Measurements from ENCODE around the gene ZNF600.
"Not testable (repeated sequence)": the region's sequence is repeated elsewhere in the genome, so short reads cannot be mapped to it uniquely, and the experiment has no call there.

The ZNF600 gene

DNA sequence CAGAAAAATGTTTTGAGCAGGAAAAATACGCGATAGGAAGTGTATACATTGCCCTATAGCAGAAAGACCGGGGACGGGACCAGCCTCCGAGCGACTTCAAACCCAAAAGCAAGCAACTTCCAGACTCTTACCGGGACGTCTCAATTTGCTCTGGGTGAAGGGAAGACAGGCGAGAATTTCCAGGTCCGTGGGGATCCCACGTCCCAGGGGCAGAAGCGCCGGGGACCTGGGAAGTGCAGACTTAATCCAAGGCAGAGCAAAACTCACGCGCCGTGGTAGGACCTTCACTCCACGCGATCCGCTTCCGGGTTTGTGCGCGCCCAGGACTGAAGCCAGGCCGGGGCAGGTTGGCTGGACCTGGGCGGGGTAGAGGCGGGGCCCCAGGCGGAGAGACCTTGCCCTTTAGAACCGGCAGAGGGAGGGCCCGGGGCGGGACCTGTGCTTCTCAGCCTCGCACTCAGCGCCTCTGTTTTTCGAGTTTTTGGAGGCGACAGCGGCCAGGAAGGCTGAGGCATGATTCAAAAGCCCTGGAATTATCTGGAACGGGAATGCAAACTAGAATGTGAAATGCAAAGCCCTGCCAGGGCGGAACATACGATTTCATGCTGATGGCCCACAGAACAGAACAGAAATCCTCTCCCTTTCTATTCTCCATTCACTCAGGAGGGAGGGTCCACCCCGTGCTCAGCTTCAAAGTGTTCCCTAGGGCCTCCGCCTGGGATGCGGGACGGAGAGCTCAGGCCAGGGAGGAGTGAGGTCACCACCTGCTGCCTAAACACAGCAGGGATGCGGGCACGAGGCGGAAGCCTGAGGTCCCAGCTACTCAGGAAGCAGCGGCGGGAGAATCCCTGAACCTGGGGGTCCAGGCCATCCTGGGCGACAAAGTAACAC lies at the start of gene ZNF600:
Gene ZNF600 (minus strand): TSS at position 328 of the 891 bp plus-strand sequence. CDS start 7,903 bp downstream, outside the sequence.
- Mint-ChIP-seq H3K4me1 (ENCODE audit: low read depth) (peaks cover 18% of the 10 kb centered on the region), H3K36me3 (ENCODE audit: low read depth) (peaks cover 40% of the 10 kb centered on the region), H3K9me3 (peaks cover 56% of the 10 kb centered on the region), H3K27ac (peak within 1 kb of the TSS; percentile 75), H3K4me3 (peak within 1 kb of the TSS; percentile 78)
- not testable (repeated sequence) for H3K27me3 Mint-ChIP-seq (ENCODE audit: low read depth)
- DNase-seq (ENCODE audit: low spot score) = peak; percentile 58

DNA sequence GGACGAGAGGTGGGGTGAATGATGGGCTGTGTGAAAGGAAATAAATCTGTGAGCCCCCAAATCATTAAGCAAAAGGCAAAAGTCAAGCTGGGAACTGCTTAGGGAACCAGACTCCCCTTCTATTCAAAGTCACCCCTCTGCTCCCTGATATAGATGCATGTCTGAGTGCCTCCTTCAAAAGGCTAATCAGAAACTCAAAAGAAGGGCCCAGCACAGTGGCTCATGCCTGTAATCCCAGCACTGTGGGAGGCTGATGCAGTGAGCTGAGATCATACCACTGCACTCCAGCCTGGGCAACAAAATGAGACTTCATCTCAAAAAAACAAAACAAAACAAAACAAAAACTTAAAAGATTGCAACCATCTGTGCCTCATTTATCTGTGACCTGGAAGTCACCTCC lies 47.7 kb upstream of the ZNF600 start:
- H3K4me3 Mint-ChIP-seq = not testable (repeated sequence)

DNA sequence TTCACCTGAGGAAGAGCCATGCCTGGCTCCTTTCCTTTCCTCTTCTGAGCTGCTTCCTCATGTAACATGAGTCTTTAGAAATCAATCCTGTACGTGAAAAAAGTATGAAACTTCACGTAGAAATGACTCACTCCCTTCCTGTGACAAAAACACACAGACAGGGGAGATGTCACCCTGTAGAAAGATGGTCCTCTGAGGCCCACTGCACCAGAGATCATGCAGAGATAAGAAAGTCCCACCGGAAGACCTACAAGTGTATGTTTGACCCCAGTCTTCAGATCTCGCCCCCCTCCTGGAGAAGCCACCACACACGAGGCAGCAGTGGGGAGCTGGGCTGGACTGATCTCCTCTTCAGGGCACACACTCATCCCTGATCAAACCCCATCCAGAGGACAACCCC lies 47.0 kb upstream of the ZNF600 start:
- not testable (repeated sequence) for H3K4me3 Mint-ChIP-seq

More for the DNA sequence above, 47.7 kb upstream of the ZNF600 start:
- peaks cover 64% of the 10 kb centered on the region for H3K9me3 Mint-ChIP-seq
- not testable (repeated sequence) for H3K4me1 Mint-ChIP-seq (ENCODE audit: low read depth); H3K27me3 Mint-ChIP-seq (ENCODE audit: low read depth); DNase-seq (ENCODE audit: low spot score); H3K27ac Mint-ChIP-seq
- peaks cover 29% of the 10 kb centered on the region for H3K36me3 Mint-ChIP-seq (ENCODE audit: low read depth)

DNA sequence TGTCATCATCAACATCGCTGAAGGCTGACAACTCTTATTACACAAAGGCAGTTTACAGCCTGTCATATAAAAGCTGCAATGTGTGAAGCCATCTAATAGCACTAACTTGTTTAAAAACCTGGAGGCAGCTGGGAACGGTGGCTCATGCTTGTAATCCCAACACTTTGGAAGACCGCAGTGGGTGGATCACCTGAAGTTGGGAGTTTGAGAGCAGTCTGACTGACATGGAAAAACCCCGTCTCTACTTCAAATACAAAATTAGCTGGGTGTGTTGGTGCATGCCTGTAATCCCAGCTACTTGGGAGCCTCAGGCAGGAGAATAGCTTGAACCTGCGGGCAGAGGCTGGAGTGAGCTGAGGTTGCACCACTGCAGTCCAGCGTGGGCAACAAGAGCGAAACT lies 43.3 kb upstream of the ZNF600 start:
- H3K27me3 Mint-ChIP-seq (ENCODE audit: low read depth); DNase-seq (ENCODE audit: low spot score); H3K36me3 Mint-ChIP-seq (ENCODE audit: low read depth); H3K4me3 Mint-ChIP-seq; H3K27ac Mint-ChIP-seq; H3K4me1 Mint-ChIP-seq (ENCODE audit: low read depth): not testable (repeated sequence)
- peaks cover 39% of the 10 kb centered on the region for H3K9me3 Mint-ChIP-seq

More for the DNA sequence above, 47.0 kb upstream of the ZNF600 start:
- peaks cover 61% of the 10 kb centered on the region for H3K9me3 Mint-ChIP-seq
- not testable (repeated sequence) for H3K4me1 Mint-ChIP-seq (ENCODE audit: low read depth); H3K27me3 Mint-ChIP-seq (ENCODE audit: low read depth); DNase-seq (ENCODE audit: low spot score); H3K27ac Mint-ChIP-seq
- H3K36me3 Mint-ChIP-seq (ENCODE audit: low read depth) = peaks cover 25% of the 10 kb centered on the region

DNA sequence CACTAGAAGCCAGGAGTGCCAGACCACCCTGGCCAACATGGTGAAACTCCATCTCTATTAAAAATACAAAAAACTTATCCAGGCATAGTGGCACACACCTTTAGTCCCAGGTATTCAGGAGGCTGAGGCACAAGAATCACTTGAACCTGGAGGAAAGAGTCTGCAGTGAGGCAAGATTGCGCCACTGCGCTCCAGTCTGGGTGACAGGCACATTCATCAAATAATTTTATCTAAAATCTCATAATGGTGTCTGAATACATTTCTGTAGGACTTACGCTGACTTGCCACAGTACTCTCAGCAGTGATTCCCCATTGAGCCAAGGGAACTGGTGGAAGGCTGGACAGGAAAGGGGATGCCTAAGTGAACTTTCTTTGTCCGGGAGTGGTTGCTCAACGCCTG lies 39.2 kb upstream of the ZNF600 start:
- no peak for DNase-seq (ENCODE audit: low spot score)
- H3K9me3 Mint-ChIP-seq = peaks cover 30% of the 10 kb centered on the region
- peaks cover 2% of the 10 kb centered on the region for H3K4me1 Mint-ChIP-seq (ENCODE audit: low read depth)
- H3K36me3 Mint-ChIP-seq (ENCODE audit: low read depth) = peaks cover 10% of the 10 kb centered on the region
- no peak overlapping the region for H3K27ac Mint-ChIP-seq
- H3K27me3 Mint-ChIP-seq (ENCODE audit: low read depth) = no peaks in the 10 kb centered on the region
- H3K4me3 Mint-ChIP-seq = no peak overlapping the region

DNA sequence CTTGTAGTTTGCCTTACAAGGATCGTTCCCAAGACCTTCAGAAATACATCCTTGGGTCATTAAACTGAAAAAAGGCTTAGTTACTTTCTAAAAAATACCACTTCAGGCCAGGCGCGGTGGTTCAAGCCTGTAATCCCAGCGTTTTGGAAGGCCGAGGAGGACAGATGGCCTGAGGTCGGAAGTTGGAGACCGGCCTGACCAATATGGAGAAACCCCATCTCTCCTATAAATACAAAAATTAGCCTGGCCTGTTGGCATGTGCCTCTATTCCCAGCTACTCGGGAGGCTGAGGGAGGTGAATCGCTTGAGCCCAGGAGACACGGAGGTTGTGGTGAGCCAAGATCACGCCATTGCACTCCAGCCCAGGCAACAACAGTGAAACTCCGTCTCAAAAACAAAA lies 37.1 kb upstream of the ZNF600 start:
- no peak overlapping the region for H3K27ac Mint-ChIP-seq
- H3K4me3 Mint-ChIP-seq = no peak overlapping the region
- H3K4me1 Mint-ChIP-seq (ENCODE audit: low read depth) = peaks cover 8% of the 10 kb centered on the region
- no peaks in the 10 kb centered on the region for H3K27me3 Mint-ChIP-seq (ENCODE audit: low read depth)
- no peak for DNase-seq (ENCODE audit: low spot score)
- peaks cover 23% of the 10 kb centered on the region for H3K36me3 Mint-ChIP-seq (ENCODE audit: low read depth)
- peaks cover 32% of the 10 kb centered on the region for H3K9me3 Mint-ChIP-seq

DNA sequence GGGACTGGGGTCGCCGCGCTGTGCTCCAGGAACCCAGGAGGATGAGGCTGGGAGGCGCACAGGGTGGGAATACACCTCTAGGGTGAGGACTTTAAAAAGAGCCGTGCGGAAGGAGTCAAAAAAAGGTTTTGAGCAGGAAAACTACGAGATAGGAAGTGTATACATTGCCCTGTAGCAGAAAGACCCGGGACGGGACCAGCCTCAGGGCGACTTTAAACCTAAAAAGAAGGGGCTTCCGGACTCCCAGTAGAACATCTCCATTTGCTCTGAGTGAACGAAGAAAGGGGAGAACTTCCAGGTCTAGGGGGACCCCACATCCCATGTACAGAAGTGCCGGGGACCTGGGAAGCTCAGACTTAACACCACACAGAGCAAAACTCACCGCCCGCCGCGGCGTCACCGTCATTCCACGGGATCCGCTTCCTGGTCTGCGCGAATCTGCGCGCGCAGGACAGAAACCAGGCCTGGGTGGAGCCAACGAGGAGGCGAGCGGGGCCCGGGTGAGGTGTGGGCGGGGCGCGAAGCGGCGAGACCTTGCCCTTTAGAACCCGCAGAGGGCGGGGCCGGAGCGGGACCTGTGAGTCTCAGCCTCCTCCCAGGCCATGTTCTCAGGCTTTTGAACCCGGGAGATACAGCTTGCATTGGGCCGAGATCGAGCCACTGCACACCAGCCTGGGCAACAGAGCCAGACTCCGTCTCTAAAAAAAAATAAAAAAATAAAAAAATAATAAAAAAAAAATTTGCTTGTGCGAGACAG lies 34.8 kb upstream of the ZNF600 start, which contains the start of gene ZNF28:
Gene ZNF28 (minus strand): TSS at position 430 of the 757 bp plus-strand sequence. CDS start 3,675 bp downstream, outside the sequence.
- H3K9me3 Mint-ChIP-seq = peaks cover 39% of the 10 kb centered on the region
- peaks cover 43% of the 10 kb centered on the region for H3K36me3 Mint-ChIP-seq (ENCODE audit: low read depth)
- DNase-seq (ENCODE audit: low spot score) = peak; percentile 59
- peak within 1 kb of the TSS; percentile 94 for H3K4me3 Mint-ChIP-seq
- H3K27me3 Mint-ChIP-seq (ENCODE audit: low read depth); H3K4me1 Mint-ChIP-seq (ENCODE audit: low read depth): not testable (repeated sequence)
- H3K27ac Mint-ChIP-seq = peak within 1 kb of the TSS; percentile 76

DNA sequence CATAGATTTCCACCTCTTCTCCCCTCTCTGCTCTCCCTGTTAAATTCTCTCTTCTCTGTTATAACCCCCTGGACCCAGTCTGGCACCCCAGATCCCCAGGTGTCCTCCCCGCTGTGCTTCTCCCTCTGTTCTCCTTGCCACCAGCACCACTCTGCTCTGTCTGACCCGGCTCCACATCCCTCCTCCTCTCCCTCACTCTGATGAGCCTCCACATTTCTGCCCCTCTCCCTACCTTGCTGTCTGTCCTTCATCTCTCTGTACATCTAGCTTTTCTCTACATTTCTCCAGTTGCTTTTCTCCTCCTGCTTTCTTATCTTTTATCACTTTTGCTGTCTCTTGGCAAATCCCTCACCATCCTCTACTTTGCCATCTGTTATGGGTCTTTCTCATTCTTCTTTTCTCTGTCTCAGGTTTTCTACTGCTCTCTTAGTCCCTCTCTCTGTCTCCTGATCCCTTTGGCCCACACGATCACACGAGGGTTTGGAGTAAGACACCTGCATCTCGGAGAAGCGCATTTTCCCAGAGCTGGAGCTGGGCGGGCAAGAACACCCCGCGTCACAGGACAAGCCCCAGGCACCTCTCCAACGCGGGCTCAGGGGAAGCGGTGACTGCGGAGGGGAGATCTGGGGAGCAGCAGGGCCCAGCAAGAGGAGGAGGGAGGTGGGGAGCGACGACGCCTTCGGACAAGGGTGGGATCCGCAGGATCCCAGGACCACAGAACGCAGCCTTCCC lies 34.0 kb upstream of the ZNF600 start:
- peak overlapping the region; percentile 76 for H3K27ac Mint-ChIP-seq
- H3K36me3 Mint-ChIP-seq (ENCODE audit: low read depth) = peaks cover 49% of the 10 kb centered on the region
- peaks cover 39% of the 10 kb centered on the region for H3K9me3 Mint-ChIP-seq
- H3K4me3 Mint-ChIP-seq = peak overlapping the region; percentile 94
- not testable (repeated sequence) for H3K27me3 Mint-ChIP-seq (ENCODE audit: low read depth); H3K4me1 Mint-ChIP-seq (ENCODE audit: low read depth)
- DNase-seq (ENCODE audit: low spot score) = peak; percentile 10

DNA sequence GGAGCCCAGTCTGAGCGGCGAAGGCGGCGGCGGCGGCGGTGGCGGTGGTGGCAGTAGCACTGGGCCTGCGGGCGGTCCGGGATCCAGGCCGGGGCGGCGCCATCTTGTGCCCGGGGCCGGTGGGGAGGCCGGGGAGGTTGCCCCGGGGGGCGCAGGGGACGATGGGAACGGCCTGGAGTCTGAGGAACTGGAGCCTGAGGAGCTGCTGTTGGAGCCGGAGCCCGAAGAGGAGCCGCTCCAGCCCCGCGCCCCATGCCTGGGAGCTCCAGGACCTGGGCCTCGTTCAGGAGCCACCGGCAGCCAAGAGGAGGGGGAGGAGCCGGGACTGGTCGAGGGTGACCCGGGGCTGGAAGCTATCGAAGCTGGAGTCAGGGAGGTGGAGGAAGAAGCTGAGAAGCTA lies 23.2 kb upstream of the ZNF600 start:
- Mint-ChIP-seq H3K36me3 (ENCODE audit: low read depth) (peaks cover 70% of the 10 kb centered on the region), H3K4me3 (no peak overlapping the region), H3K9me3 (peaks cover 37% of the 10 kb centered on the region), H3K4me1 (ENCODE audit: low read depth) (no peaks in the 10 kb centered on the region), H3K27ac (no peak overlapping the region), H3K27me3 (ENCODE audit: low read depth) (no peaks in the 10 kb centered on the region)
- DNase-seq (ENCODE audit: low spot score) = no peak

DNA sequence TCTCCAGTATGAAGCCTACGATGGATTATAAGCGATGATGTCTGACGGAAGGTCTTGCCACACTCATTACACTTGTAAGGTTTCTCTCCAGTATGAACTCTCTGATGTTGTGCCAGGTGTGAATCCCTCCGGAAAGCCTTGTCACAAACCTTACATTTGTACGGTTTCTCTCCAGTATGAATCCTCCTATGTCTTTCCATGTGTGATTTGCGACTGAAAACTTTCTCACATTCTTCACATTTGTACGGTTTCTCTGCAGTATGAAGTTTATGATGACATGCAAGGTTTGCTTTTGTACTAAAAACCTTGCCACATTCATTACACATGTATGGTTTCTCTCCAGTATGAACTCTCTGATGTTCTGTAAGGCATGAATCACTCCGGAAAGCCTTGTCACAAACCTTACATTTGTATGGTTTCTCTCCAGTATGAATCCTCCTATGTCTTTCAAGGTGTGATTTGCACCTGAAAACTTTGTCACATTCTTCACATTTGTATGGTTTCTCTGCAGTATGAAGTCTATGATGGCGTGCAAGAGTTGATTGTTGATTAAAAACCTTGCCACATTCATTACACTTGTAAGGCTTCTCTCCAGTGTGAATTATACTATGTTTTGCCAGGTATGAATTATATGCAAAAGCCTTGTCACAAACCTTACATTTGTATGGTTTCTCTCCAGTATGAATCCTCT lies 13.5 kb upstream of the ZNF600 start:
- Mint-ChIP-seq H3K9me3 (peaks cover 79% of the 10 kb centered on the region), H3K36me3 (ENCODE audit: low read depth) (peaks cover 75% of the 10 kb centered on the region)
- H3K4me1 Mint-ChIP-seq (ENCODE audit: low read depth); DNase-seq (ENCODE audit: low spot score); H3K27ac Mint-ChIP-seq; H3K4me3 Mint-ChIP-seq; H3K27me3 Mint-ChIP-seq (ENCODE audit: low read depth): not testable (repeated sequence)

DNA sequence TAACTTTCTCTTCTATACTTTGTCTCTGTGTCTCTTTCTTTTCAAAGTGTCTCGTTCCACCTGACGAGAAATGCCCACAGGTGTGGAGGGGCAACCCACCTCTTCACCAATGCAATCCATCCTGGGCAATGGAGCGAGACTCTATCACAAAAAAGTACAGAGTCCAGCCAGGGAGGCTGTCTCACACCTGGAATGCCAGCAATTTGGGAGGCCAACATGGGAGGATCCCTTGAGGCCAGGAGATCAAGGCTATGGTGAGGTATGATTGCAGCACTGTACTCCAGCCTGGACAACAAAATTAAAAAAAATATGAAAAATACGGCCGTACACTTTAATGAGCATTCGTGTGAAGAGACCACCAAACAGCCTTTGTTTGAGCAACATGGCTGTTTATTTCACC lies 2.8 kb upstream of the ZNF600 start:
- Mint-ChIP-seq H3K4me3 (no peak overlapping the region), H3K9me3 (peaks cover 59% of the 10 kb centered on the region), H3K27me3 (ENCODE audit: low read depth) (no peaks in the 10 kb centered on the region), H3K36me3 (ENCODE audit: low read depth) (peaks cover 26% of the 10 kb centered on the region), H3K4me1 (ENCODE audit: low read depth) (peaks cover 15% of the 10 kb centered on the region), H3K27ac (no peak overlapping the region)
- DNase-seq (ENCODE audit: low spot score) = no peak

DNA sequence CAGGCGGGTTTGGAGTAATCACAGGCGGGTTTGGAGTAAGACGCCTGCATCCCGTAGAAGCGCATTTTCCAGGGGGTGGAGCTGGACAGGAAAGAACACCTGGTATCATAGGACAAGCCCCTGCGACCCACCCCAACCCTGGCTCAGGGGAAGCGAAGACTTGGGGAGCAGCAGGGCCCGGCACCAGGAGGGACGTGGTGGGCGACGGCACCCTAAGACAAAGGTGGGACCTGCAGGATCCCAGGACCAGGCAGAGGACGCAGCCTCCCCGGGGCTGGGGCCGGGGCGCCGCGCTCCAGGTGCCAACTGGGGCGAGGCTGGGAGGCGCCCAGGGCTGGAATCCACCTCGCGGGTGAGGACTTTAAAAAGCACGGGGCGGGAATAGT lies 520 bp downstream of the ZNF600 start:
- Mint-ChIP-seq H3K9me3 (peaks cover 56% of the 10 kb centered on the region), H3K4me3 (peak overlapping the region; percentile 78), H3K27me3 (ENCODE audit: low read depth) (no peaks in the 10 kb centered on the region), H3K36me3 (ENCODE audit: low read depth) (peaks cover 47% of the 10 kb centered on the region), H3K4me1 (ENCODE audit: low read depth) (peaks cover 18% of the 10 kb centered on the region), H3K27ac (peak overlapping the region; percentile 75)
- no peak for DNase-seq (ENCODE audit: low spot score)

DNA sequence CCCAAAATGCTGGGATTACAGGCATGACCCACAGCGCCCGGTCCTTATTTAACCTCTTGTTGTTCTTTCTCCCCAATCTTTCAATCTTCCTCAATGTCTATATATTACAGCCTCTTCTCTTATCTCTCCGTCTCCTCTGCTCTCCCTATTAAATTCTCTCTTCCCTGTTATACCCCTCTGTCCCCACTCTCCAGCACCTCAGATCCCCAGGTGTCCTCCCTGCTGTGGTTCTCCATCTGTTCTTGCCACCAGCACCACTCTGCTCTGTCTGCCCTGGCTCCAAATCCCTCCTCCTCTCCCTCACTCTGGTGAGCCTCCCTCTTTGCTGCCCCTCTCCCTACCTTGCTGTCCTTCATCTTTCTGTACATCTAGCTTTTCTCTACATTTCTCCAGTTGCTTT lies 1.1 kb downstream of the ZNF600 start:
- Mint-ChIP-seq H3K36me3 (ENCODE audit: low read depth) (peaks cover 49% of the 10 kb centered on the region), H3K4me1 (ENCODE audit: low read depth) (peaks cover 18% of the 10 kb centered on the region), H3K4me3 (peak overlapping the region; percentile 78), H3K27ac (no peak overlapping the region), H3K9me3 (peaks cover 56% of the 10 kb centered on the region), H3K27me3 (ENCODE audit: low read depth) (no peaks in the 10 kb centered on the region)
- no peak for DNase-seq (ENCODE audit: low spot score)

Data from T-helper 2 cell treated with Interferon-gamma antibody and Interleukin-4, amounts not matched to agents 5 μg/mL and 100 μg/mL, for 36 hours (primary cell).